Sigmoid colon (tissue), 4 donors: ENCODE results near the gene ZBTB5.

Experiments used
- POLR2A ChIP-seq, 2 donors: fragments of 450-650 bp; IDR thresholded peaks; one replicate each; pipeline ENCODE4 v1.6.1; 2016; ENCODE audit warnings: antibody characterized with exemption in 2 of 2, mild to moderate bottlenecking in 2 of 2, moderate library complexity in 2 of 2
- POLR2AphosphoS5 ChIP-seq, 4 donors: sonication (generic); formaldehyde crosslinking; IDR thresholded peaks; one replicate each; pipeline ENCODE4 v1.6.1; 2017; ENCODE audit warnings: antibody characterized with exemption in 4 of 4

- TF ChIP-seq POLR2A (IDR thresholded peaks at IDR 0.05) (no peak), POLR2AphosphoS5 (IDR thresholded peaks at IDR 0.05) (no peak)
Measured at GRCh38 chr9:37495571-37495970, 30.3 kb upstream of the ZBTB5 start.
